ENCODE measurements around the gene DDX24. TPM values are rescaled to one million over a fixed set of nuclear protein-coding genes. Genes with fewer than 3 reads are reported as not detected.

DDX24 gene
- total RNA-seq, result 97.3 and 98.2 TPM in 2 replicates

- DNase-seq (ENCODE audit: low read depth), result peak; percentile 71
- H3K4me3 ChIP-seq (ENCODE audit: low read depth, low read length), result peak within 1 kb of the TSS; percentile 88
- peaks cover 3% of the 10 kb centered on the region for H3K36me3 ChIP-seq (ENCODE audit: control insufficient read depth, insufficient read depth, low read length)
- no peaks in the 10 kb centered on the region for H3K27me3 ChIP-seq (ENCODE audit: control insufficient read depth, insufficient read depth, low read length)
- no peak for TF ChIP-seq CTCF (IDR thresholded peaks at IDR 0.05; ENCODE audit: insufficient read depth, low read length, poor library complexity, severe bottlenecking)
Measured at GRCh38 chr14:94080621-94081385, at the start of gene DDX24, which contains the start of gene IFI27L1. TSS of gene DDX24 (minus strand) at chr14:94081202. CDS start at chr14:94079742, 1,460 bp downstream. TSS of gene IFI27L1 (plus strand) at chr14:94081310. CDS start at chr14:94096938, 15,628 bp downstream.

- TF ChIP-seq CTCF (IDR thresholded peaks at IDR 0.05; ENCODE audit: insufficient read depth, low read length, poor library complexity, severe bottlenecking), result no peak
- Histone ChIP-seq H3K36me3 (ENCODE audit: control insufficient read depth, insufficient read depth, low read length) (no peaks in the 10 kb centered on the region), H3K27me3 (ENCODE audit: control insufficient read depth, insufficient read depth, low read length) (no peaks in the 10 kb centered on the region), H3K4me3 (ENCODE audit: low read depth, low read length) (peak overlapping the region; percentile 73)
- DNase-seq (ENCODE audit: low read depth), result no peak
Measured at GRCh38 chr14:94129758-94130414, 48.9 kb upstream of the DDX24 start.

GRCh38 chr14:94129111-94129757, 48.2 kb upstream of the DDX24 start, which contains the start of gene IFI27L2:
TSS of gene IFI27L2 (minus strand) at chr14:94129604. CDS start at chr14:94129564, 40 bp downstream.
- DNase-seq (ENCODE audit: low read depth), result no peak
- peak; percentile 36 for TF ChIP-seq CTCF (IDR thresholded peaks at IDR 0.05; ENCODE audit: insufficient read depth, low read length, poor library complexity, severe bottlenecking)
- no peaks in the 10 kb centered on the region for H3K36me3 ChIP-seq (ENCODE audit: control insufficient read depth, insufficient read depth, low read length)
- H3K27me3 ChIP-seq (ENCODE audit: control insufficient read depth, insufficient read depth, low read length), result no peaks in the 10 kb centered on the region
- H3K4me3 ChIP-seq (ENCODE audit: low read depth, low read length), result peak within 1 kb of the TSS; percentile 73

- no peak for DNase-seq (ENCODE audit: low read depth)
- no peak for TF ChIP-seq CTCF (IDR thresholded peaks at IDR 0.05; ENCODE audit: insufficient read depth, low read length, poor library complexity, severe bottlenecking)
- no peaks in the 10 kb centered on the region for H3K27me3 ChIP-seq (ENCODE audit: control insufficient read depth, insufficient read depth, low read length)
- no peaks in the 10 kb centered on the region for H3K36me3 ChIP-seq (ENCODE audit: control insufficient read depth, insufficient read depth, low read length)
- H3K4me3 ChIP-seq (ENCODE audit: low read depth, low read length), result no peak overlapping the region
Measured at GRCh38 chr14:94128216-94128839, 47.3 kb upstream of the DDX24 start.

GRCh38 chr14:94127330-94127729, 46.3 kb upstream of the DDX24 start:
- H3K36me3 ChIP-seq (ENCODE audit: control insufficient read depth, insufficient read depth, low read length), result no peaks in the 10 kb centered on the region
- no peak for TF ChIP-seq CTCF (IDR thresholded peaks at IDR 0.05; ENCODE audit: insufficient read depth, low read length, poor library complexity, severe bottlenecking)
- no peak for DNase-seq (ENCODE audit: low read depth)
- no peaks in the 10 kb centered on the region for H3K27me3 ChIP-seq (ENCODE audit: control insufficient read depth, insufficient read depth, low read length)
- H3K4me3 ChIP-seq (ENCODE audit: low read depth, low read length), result no peak overlapping the region

Measured in kidney epithelial cell (primary cell).